NOMO-1 treated with dmso at 0.1 percent for 144 hours (cell line): ENCODE measurements around the gene C5AR2.
"Not testable (repeated sequence)": the region's sequence is repeated elsewhere in the genome, so short reads cannot be mapped to it uniquely, and the experiment has no call there.

ENCODE experiments used
- DNase-seq: peaks from one replicate; lab custom pipeline; 2025; ENCODE audit not compliant: unreplicated experiment; lab: John Stamatoyannopoulos, UW

The C5AR2 gene

GRCh38 chr19:47384533-47384932, 52.6 kb downstream of the C5AR2 start:
- DNase-seq = not testable (repeated sequence)

GRCh38 chr19:47386582-47386981, 54.6 kb downstream of the C5AR2 start:
- not testable (repeated sequence) for DNase-seq

GRCh38 chr19:47387623-47388022, 55.6 kb downstream of the C5AR2 start:
- DNase-seq = not testable (repeated sequence)

GRCh38 chr19:47388721-47389120, 56.7 kb downstream of the C5AR2 start:
- peak; percentile 43 for DNase-seq

GRCh38 chr19:47389150-47389556, 57.2 kb downstream of the C5AR2 start:
- peak; percentile 95 for DNase-seq

- DNase-seq = no peak
Measured at GRCh38 chr19:47390533-47391488, 58.8 kb downstream of the C5AR2 start.

- peak; percentile 52 for DNase-seq
Measured at GRCh38 chr19:47391510-47392223, 59.7 kb downstream of the C5AR2 start.
